Activated CD4-positive, alpha-beta T cell treated with anti-CD3 and anti-CD28 coated beads, Interleukin-2, amount 50 U/mL, for 1 hour (primary cell): ENCODE measurements around the gene AKAP8L.
A peak's percentile ranks its signal among the peaks of the same experiment; 100 is the strongest.
"Not testable (repeated sequence)": the region's sequence is repeated elsewhere in the genome, so short reads cannot be mapped to it uniquely, and the experiment has no call there.

Experiments
- DNase-seq: peaks from one replicate; pipeline ENCODE4 v3.0.0-alpha.2; 2020

AKAP8L gene

GRCh38 chr19:15341328-15341727 lies 77.5 kb downstream of the AKAP8L start:
- not testable (repeated sequence) for DNase-seq

DNA sequence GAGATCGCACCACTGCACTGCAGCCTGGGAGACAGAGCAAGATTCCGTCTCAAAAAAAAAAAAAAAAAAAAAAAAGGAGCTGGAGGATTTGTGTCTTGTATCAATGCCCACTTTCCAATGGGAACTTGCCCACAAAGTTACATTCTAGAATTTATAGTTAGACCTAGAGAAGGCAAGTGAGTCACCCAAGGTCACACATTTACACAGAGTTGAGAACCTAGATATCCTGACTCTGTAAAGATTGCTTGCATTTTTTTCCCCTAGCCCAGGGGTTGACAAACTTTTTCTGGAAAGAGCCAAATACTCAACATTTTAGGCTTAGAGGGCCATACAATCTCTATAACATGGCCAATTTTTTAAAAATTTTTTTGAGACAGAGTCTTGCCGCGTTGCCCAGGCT lies 78.7 kb downstream of the AKAP8L start:
- no peak for DNase-seq

GRCh38 chr19:15337202-15337601 lies 81.6 kb downstream of the AKAP8L start:
- no peak for DNase-seq

GRCh38 chr19:15335992-15336391 lies 82.8 kb downstream of the AKAP8L start:
- DNase-seq, result not testable (repeated sequence)

DNA sequence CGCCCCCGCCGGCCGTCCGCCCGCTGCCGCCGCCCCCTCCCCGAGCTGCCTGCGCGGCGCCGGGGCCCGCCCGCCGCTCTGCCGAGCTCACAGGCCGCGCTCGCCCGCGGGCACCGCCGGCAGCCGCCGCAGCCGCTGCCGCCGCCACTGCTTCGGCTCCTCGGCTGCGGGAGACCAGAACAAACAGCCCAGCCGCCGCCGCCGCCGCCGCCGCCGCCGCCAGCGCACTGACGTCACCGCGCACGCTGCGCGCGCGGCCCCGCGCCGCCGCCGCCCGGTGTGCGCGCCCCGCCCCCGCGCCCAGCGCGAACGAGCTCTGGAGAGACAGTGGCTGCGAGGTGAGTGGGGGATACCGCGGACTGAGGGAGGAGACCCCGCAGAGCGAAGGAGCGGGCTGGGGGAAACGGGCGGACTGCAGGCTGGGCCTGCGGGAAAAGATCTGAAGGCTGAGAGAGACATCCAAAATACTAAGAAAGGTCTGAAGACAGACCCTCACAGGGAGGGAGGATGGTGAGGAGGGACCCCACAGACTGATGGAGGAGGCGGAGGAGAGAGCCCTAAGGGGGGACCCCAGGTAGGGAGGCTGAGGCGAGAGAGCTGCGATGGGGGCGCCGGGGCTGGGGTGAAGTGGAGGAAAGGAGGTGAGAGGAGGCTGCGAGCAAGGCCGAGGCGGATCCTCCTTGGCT lies 86.3 kb downstream of the AKAP8L start, which contains the start of gene BRD4:
BRD4 (minus strand) TSS at position 229 of the 686 bp plus-strand sequence. CDS start 59,440 bp downstream, outside the sequence.
- DNase-seq, result peak; percentile 71

DNA sequence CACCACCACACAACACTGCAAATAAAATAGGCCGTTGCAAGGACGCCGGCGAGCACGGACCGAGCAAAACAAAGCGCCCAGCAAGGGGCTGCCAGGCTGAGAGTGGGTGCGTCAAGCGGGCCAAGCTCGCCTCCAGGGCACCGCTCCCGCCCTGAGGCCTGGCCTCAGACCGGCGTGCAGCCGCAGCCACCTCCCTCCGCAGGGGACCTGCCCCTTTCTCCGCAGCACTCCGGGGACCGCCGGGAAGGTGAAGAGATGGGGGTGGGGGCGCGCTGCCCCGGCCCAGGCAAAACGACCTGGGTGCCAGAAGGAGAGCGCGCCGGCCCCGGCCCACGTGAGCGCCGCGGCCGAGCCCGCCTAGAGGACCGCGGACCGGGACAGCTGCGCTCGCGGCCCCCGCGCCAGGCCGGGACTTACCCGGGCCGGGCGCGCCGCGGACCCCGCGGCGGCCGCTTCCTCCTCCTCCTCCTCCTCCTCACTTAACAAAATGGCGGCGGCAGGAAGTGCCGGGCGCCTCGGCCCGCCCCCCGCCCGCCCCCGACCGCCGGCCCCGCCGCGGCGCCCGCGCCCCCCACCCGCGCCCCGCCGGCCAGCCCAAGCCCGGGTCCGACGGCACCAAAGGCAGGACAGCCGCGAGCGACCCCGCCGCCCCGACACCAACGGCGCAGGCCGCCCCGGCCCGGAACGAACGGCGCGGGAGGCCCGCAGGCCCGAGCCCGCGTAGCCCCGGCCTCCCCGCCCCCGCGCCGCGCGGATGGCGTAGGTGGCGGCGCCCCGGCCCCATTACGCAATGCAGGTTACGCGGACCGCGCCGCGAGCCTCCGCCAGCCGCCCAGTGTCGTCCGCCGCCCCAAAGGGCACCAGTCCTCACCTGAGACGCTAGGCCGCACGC lies 87.1 kb downstream of the AKAP8L start:
- peak; percentile 45 for DNase-seq

DNA sequence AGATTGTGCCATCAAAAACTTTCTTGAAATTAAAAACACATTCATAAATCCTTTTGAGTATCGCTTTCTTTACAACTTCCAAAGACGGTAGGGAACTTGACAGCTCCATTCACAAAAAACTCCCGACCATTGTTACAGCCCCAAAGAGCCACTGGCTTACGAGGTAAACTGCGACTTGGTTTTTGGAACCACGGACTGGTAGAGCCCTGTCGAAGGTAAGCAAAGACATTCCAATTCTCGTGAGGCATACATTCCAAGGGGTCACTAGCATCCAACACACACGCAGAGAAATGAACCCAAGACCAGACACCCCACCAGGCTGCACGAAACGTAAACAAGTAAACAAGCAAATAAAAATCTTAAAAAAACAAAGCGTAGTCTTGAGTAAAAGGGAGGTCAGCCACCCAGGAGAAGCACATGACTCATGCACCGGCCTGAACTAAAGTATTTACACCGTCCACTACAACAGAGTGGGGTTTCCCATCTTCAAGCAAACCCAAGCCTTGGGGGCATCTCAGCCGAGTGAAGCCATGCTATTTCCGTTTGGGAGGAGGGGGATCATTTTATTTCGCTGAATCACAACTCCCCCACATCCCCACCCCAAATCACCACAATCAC lies 87.9 kb downstream of the AKAP8L start:
- no peak for DNase-seq
